K562 (cell line): Measurements from ENCODE around the gene SYNRG. TPM values are rescaled to one million over a fixed set of nuclear protein-coding genes. Genes with fewer than 3 reads are reported as not detected.

ENCODE experiments used
- ARHGAP35 ChIP-seq: fragments of 450-650 bp; IDR thresholded peaks from 2 replicates; pipeline ENCODE4 v1.6.1; 2018; ENCODE audit not compliant: partially characterized antibody
- CLOCK ChIP-seq: fragments of 250-450 bp; sonication (Bioruptor Pico); IDR thresholded peaks from 2 replicates; pipeline ENCODE4 v1.4.0; 2020; ENCODE audit warnings: mild to moderate bottlenecking, moderate library complexity, borderline replicate concordance
- FOS ChIP-seq: IDR thresholded peaks from 3 replicates; pipeline ENCODE4 v1.6.1; 2011; ENCODE audit not compliant: insufficient read length; ENCODE audit errors: extremely low read depth
- ILK ChIP-seq: fragments of 450-650 bp; IDR thresholded peaks from 2 replicates; pipeline ENCODE4 v1.6.1; 2016; ENCODE audit warnings: missing genetic modification characterization, low read depth, mild to moderate bottlenecking, missing compliant biosample characterization, moderate library complexity, borderline replicate concordance
- KDM2B ChIP-seq: fragments of 250-450 bp; sonication (Bioruptor Pico); IDR thresholded peaks from 2 replicates; pipeline ENCODE4 v1.8.0; 2021; ENCODE audit warnings: mild to moderate bottlenecking, moderate library complexity
- KDM5B ChIP-seq: fragments of 200-600 bp; sonication (generic); IDR thresholded peaks from 2 replicates; pipeline ENCODE4 v1.6.1; 2012; ENCODE audit warnings: low read depth, mild to moderate bottlenecking, moderate library complexity, low read length, control low read depth, inconsistent platforms; ENCODE audit not compliant: insufficient replicate concordance
- KLF6 ChIP-seq: fragments of 250-450 bp; sonication (Bioruptor Pico); IDR thresholded peaks from 2 replicates; pipeline ENCODE4 v1.4.0; 2020; ENCODE audit warnings: mild to moderate bottlenecking, moderate library complexity, borderline replicate concordance
- MAFF ChIP-seq: IDR thresholded peaks from 2 replicates; pipeline ENCODE4 v1.6.1; 2012; ENCODE audit warnings: low read length, improper control_type of control experiment
- MAFK ChIP-seq: IDR thresholded peaks from 2 replicates; pipeline ENCODE4 v1.6.1; 2011; ENCODE audit warnings: low read length, improper control_type of control experiment
- MTA2 ChIP-seq: fragments of 450-650 bp; IDR thresholded peaks from 2 replicates; pipeline ENCODE4 v1.6.1; 2016; ENCODE audit warnings: low read depth
- NFIC ChIP-seq: fragments of 450-650 bp; IDR thresholded peaks from 2 replicates; pipeline ENCODE4 v1.6.1; 2017; ENCODE audit warnings: mild to moderate bottlenecking, inconsistent platforms
- PML ChIP-seq: IDR thresholded peaks from 2 replicates; pipeline ENCODE4 v1.6.1; 2012; ENCODE audit warnings: low read length, inconsistent platforms
- POLR3A ChIP-seq: IDR thresholded peaks from 2 replicates; pipeline ENCODE4 v1.6.1; 2011; ENCODE audit warnings: borderline replicate concordance, mild to moderate bottlenecking, moderate library complexity; ENCODE audit not compliant: insufficient read length, insufficient read depth; ENCODE audit errors: extremely low read depth
- PPARD ChIP-seq: fragments of 250-450 bp; sonication (Bioruptor Pico); IDR thresholded peaks from 2 replicates; pipeline ENCODE4 v1.8.0; 2022; ENCODE audit warnings: inconsistent platforms, mild to moderate bottlenecking, moderate library complexity
- PRPF4 ChIP-seq: fragments of 200-400 bp; formaldehyde crosslinking; IDR thresholded peaks from one replicate; pipeline ENCODE4 v1.6.1; 2017; ENCODE audit warnings: low read length, low read depth, mild to moderate bottlenecking; ENCODE audit not compliant: insufficient read depth, poor library complexity, severe bottlenecking
- PYGO2 ChIP-seq: fragments of 450-650 bp; IDR thresholded peaks from 2 replicates; pipeline ENCODE4 v1.6.1; 2016; ENCODE audit warnings: mild to moderate bottlenecking, missing genetic modification characterization, moderate library complexity, missing compliant biosample characterization
- SIN3A ChIP-seq, 2 experiments: fragments of 150-350 bp in 1 of 2; IDR thresholded peaks; 2 replicates each; pipeline ENCODE4 v1.6.1; 2011 to 2016; ENCODE audit warnings: borderline replicate concordance in 2 of 2, low read depth in 2 of 2, low read length in 2 of 2, mild to moderate bottlenecking in 2 of 2, moderate library complexity in 2 of 2; ENCODE audit not compliant: control insufficient read depth in 1 of 2
- SNRNP70 ChIP-seq: fragments of 200-400 bp; formaldehyde crosslinking; optimal IDR thresholded peaks from 2 replicates; pipeline ENCODE3; 2017; ENCODE audit warnings: low read depth, low read length
- TCF3 ChIP-seq: sonication (generic); formaldehyde crosslinking; IDR thresholded peaks from 2 replicates; pipeline ENCODE4 v1.4.0; 2020; ENCODE audit warnings: mild to moderate bottlenecking, missing genetic modification reagents
- TRIM24 ChIP-seq, 2 experiments: fragments of 450-650 bp; IDR thresholded peaks; 2 replicates each; pipeline ENCODE4 v1.6.1; 2016
- USF2 ChIP-seq: sonication (generic); formaldehyde crosslinking; IDR thresholded peaks from 2 replicates; pipeline ENCODE4 v1.5.0; 2020; ENCODE audit warnings: missing genetic modification reagents
- XRCC5 ChIP-seq: fragments of 200-400 bp; formaldehyde crosslinking; IDR thresholded peaks from 2 replicates; pipeline ENCODE4 v1.6.1; 2017; ENCODE audit warnings: low read depth, mild to moderate bottlenecking, low read length
- ZFP36 ChIP-seq: fragments of 150-350 bp; IDR thresholded peaks from 2 replicates; pipeline ENCODE4 v1.6.1; 2018; ENCODE audit warnings: low read length, low read depth; ENCODE audit not compliant: partially characterized antibody
- ZNF121 ChIP-seq: sonication (generic); formaldehyde crosslinking; conservative IDR thresholded peaks from 2 replicates; pipeline ENCODE4 v1.8.0; 2022; ENCODE audit warnings: missing genetic modification reagents
- ZNF224 ChIP-seq: sonication (generic); formaldehyde crosslinking; IDR thresholded peaks from 2 replicates; pipeline ENCODE4 v1.8.0; 2022; ENCODE audit warnings: mild to moderate bottlenecking, missing genetic modification reagents
- ZNF354B ChIP-seq: fragments of 250-450 bp; sonication (Bioruptor Pico); IDR thresholded peaks from 2 replicates; pipeline ENCODE4 v1.4.0; 2020
- polyA plus RNA-seq, 8 experiments: library from polyadenylated mRNA; depleted of rRNA in 4 of 8; stranded (reverse) in 5 of 8; unstranded in 3 of 8; fragments of >200 nt; fragmentation: Nextera tagmentation in 2 of 8; fragmentation: Illumina TruSeq in 1 of 8; extraction: Ambion mirVana in 2 of 8; extraction: Trizol in 1 of 8; gene quantifications; 2 replicates each; pipeline versions ENCODE4 v1.2.1 to v1.2.3, GENCODE V29; 2011 to 2014; ENCODE audit warnings: inconsistent platforms in 1 of 8, missing spikeins in 1 of 8
- total RNA-seq, 7 experiments: library from RNA; depleted of rRNA in 6 of 7; stranded (reverse); fragments of >200 nt in 6 of 7; fragmentation: Illumina TruSeq in 2 of 7; extraction: Trizol in 2 of 7; gene quantifications; 2 replicates each; pipeline versions ENCODE4 v1.2.1 to v1.2.3, GENCODE V29; 2011 to 2021; ENCODE audit warnings: low replicate concordance in 1 of 7

The SYNRG gene
- total and polyA plus RNA-seq, 9 of the 15 experiments (the other 6 are each of a cell fraction or from before 2014, with no cell fraction given), result 2.9 to 28.2 (median 15.1) TPM

- TF ChIP-seq KLF6 (CRISPR knock-in tag), result no peak
- TF ChIP-seq MAFK, result 0 out of 2 replicates have a peak, but pooled peaks have one; percentile 12
- TF ChIP-seq ZFP36, result no peak
- TF ChIP-seq SNRNP70, result no peak
- no peak; the same call in 1 of the 2 replicates for TF ChIP-seq USF2
- 0 out of 2 replicates have a peak, but pooled peaks have one; percentile 25 for TF ChIP-seq NFIC
- no peak for TF ChIP-seq MAFF
- no peak for TF ChIP-seq POLR3A
- no peak for TF ChIP-seq CLOCK (CRISPR knock-in tag)
- TF ChIP-seq KDM2B (CRISPR knock-in tag), result no peak
- TF ChIP-seq TCF3 (CRISPR knock-in tag), result no peak
- peak; percentile 25 for TF ChIP-seq FOS
- TF ChIP-seq MTA2, result no peak
- no peak for TF ChIP-seq PYGO2
- peak; percentile 74 to 93; a peak in 3 of 4 replicates for TF ChIP-seq SIN3A (IDR thresholded peaks at IDR 0.05; ENCODE audit: borderline replicate concordance in 2 of 2, control insufficient read depth in 1 of 2, low read depth in 2 of 2, low read length in 2 of 2)
- no peak for TF ChIP-seq ILK (tag)
- no peak for TF ChIP-seq ZNF224 (CRISPR knock-in tag)
- no peak for TF ChIP-seq TRIM24 (IDR thresholded peaks at IDR 0.05)
- no peak for TF ChIP-seq PPARD (CRISPR knock-in tag)
- TF ChIP-seq PML, result 0 out of 2 replicates have a peak, but pooled peaks have one; percentile 28
- TF ChIP-seq ARHGAP35, result no peak
- no peak for TF ChIP-seq PRPF4
- TF ChIP-seq XRCC5, result no peak
- TF ChIP-seq KDM5B, result peak; percentile 32
- no peak for TF ChIP-seq ZNF354B
- TF ChIP-seq ZNF121 (CRISPR knock-in tag), result no peak
These were observed 118.3 kb downstream of the SYNRG start (continued) for GRCh38 chr17:37490638-37491614.
